RWPE1 (cell line): ENCODE measurements around the gene AHCYL2.
A peak's percentile ranks its signal among the peaks of the same experiment; 100 is the strongest.
"Not testable (repeated sequence)": the region's sequence is repeated elsewhere in the genome, so short reads cannot be mapped to it uniquely, and the experiment has no call there.

Experiments
- CTCF ChIA-PET: fragments of 350-600 bp; sonication (Branson Sonifier 250); formaldehyde crosslinking; extraction: SDS; loops from one replicate; lab custom pipeline; 2021; lab: Yijun Ruan, JAX
- POLR2A ChIA-PET: fragments of 400-600 bp; formaldehyde crosslinking; extraction: SDS; loops from one replicate; lab custom pipeline; 2020; ENCODE audit warnings: antibody characterized with exemption; ENCODE audit not compliant: low non-redundant PET; lab: Yijun Ruan, JAX
- DNase-seq: peaks from one replicate; pipeline ENCODE4 v3.0.0; 2012; ENCODE audit warnings: low spot score
- H3K27ac ChIP-seq: fragments of 450-650 bp; 2 replicates; pipeline ENCODE4 v1.5.1; 2017
- TF ChIP-seq, protein P1 (sequence below): fragments of 450-650 bp; conservative IDR thresholded peaks from 2 replicates; pipeline ENCODE4 v1.5.1; 2017; ENCODE audit warnings: low read depth, mild to moderate bottlenecking

AHCYL2 gene

GRCh38 chr7:129216821-129217416 lies 7.9 kb upstream of the AHCYL2 start:
- H3K27ac ChIP-seq, POLR2A ChIA-PET, CTCF ChIA-PET, DNase-seq: not testable (repeated sequence)

DNA sequence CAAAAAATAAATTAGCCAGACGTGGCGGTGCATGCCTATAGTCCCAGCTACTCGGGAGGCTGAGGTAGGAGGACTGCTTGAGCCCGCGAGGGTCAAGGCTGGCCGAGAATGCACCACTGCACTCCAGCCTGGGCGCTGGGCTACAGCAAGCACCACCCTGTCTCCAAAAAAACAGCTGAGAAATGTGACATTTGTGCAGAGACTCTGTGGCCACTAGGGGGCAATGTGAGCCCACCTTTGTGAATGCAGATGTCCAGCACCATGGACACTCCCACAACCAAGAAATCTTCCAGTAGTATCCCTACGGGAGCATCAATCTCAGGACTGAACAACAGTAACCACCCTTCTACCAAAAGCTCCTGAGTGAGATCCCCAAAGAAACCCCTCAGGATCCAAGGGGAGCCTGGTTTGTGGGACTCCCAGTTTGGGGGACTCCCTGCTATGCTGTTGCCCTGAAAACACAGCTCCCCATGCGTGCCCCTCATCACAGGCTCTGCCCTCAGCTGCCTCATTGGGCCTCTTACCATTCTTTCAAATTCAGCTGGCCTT lies 6.2 kb upstream of the AHCYL2 start:
- ChIA-PET POLR2A (no interaction called here), CTCF (interaction anchor here (0.5 to 2.0 kb wide), 19 partner anchors 9 to 800 kb away, joined by 3 to 17 read pairs (median 4); no protein-coding TSS in a partner anchor)
- DNase-seq = peak; percentile 64
- H3K27ac ChIP-seq = no peak overlapping the region
- TF ChIP-seq, protein P1, sequence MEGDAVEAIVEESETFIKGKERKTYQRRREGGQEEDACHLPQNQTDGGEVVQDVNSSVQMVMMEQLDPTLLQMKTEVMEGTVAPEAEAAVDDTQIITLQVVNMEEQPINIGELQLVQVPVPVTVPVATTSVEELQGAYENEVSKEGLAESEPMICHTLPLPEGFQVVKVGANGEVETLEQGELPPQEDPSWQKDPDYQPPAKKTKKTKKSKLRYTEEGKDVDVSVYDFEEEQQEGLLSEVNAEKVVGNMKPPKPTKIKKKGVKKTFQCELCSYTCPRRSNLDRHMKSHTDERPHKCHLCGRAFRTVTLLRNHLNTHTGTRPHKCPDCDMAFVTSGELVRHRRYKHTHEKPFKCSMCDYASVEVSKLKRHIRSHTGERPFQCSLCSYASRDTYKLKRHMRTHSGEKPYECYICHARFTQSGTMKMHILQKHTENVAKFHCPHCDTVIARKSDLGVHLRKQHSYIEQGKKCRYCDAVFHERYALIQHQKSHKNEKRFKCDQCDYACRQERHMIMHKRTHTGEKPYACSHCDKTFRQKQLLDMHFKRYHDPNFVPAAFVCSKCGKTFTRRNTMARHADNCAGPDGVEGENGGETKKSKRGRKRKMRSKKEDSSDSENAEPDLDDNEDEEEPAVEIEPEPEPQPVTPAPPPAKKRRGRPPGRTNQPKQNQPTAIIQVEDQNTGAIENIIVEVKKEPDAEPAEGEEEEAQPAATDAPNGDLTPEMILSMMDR = peak; percentile 91

DNA sequence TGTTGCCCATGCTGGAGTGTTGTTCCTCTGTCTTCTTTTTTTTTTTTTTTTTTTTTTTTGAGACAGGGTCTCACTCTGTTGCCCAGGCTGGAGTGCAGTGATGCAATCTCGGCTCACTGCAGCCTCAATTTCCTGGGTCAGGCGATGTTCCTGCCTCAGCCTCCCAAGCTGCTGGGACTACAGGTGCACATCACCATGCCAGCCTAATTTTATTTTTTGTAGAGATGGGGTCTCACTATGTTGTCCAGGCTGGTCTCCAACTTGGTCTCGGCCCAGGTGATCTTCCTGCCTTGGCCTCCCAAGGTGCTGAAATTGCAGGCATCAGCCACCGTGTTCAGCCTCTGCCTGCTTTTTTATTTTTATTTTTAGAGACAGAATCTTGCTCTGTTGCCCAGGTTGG lies 5.7 kb upstream of the AHCYL2 start:
- CTCF ChIA-PET = interaction anchor here (0.5 to 2.0 kb wide), 16 partner anchors 8 to 801 kb away, joined by 3 to 17 read pairs (median 4); no protein-coding TSS in a partner anchor
- POLR2A ChIA-PET, H3K27ac ChIP-seq, DNase-seq: not testable (repeated sequence)

GRCh38 chr7:129222064-129222463 lies 2.8 kb upstream of the AHCYL2 start:
- TF ChIP-seq, protein P1 = no peak
- POLR2A ChIA-PET = no interaction called here
- DNase-seq = no peak
- H3K27ac ChIP-seq = no peak overlapping the region
- CTCF ChIA-PET = interaction anchor here (0.7 kb wide), 1 partner anchor 166 kb away, joined by 4 read pairs; no protein-coding TSS in a partner anchor

DNA sequence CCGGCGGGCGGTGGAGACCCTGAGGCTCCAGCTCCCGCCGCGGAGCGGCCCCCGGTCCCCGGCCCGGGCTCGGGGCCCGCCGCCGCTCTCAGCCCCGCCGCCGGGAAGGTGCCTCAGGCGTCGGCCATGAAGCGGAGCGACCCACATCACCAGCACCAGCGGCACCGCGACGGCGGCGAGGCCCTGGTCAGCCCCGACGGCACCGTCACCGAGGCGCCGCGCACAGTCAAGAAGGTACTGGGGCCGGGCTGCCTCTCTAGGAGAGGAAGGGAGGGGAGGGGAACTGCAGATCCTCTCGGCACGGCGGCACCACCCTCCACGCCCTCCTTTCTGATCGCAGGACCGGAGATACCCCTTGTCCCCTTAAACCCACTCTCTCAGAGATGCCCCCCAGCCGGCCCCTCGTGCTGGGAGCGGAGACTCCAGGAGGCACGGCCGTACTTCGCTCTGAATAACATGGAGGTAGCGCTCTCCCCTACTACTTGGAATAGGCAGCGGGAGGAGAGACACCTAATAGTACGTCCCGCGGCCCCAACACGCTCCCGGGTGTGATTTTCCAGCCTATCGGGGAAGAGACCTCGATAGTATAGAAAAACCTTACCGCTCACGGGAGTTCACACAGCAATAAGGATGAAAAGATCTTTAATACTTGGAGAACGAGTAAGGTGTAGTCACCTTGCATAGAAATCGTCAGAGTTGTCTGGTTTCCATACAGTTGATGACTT lies 538 bp downstream of the AHCYL2 start:
- CTCF ChIA-PET = interaction anchor here (0.7 to 1.4 kb wide), 2 partner anchors 73 to 1446 kb away, joined by 3 to 4 read pairs; no protein-coding TSS in a partner anchor
- POLR2A ChIA-PET = no interaction called here
- peak; percentile 23 for DNase-seq
- peak overlapping the region; percentile 96 for H3K27ac ChIP-seq
- TF ChIP-seq, protein P1 = no peak

GRCh38 chr7:129225931-129226572 lies 1.2 kb downstream of the AHCYL2 start:
- POLR2A ChIA-PET = no interaction called here
- DNase-seq = no peak
- CTCF ChIA-PET = interaction anchor here (0.7 to 1.4 kb wide), 2 partner anchors 72 to 1446 kb away, joined by 3 to 4 read pairs; no protein-coding TSS in a partner anchor
- peak overlapping the region; percentile 96 for H3K27ac ChIP-seq
- TF ChIP-seq, protein P1 = no peak
